Activated CD4-positive, alpha-beta T cell treated with anti-CD3 and anti-CD28 coated beads, Interleukin-2, amount 50 U/mL, for 1 hour (primary cell): ENCODE results near the gene MBP.
"Not testable (repeated sequence)": the region's sequence is repeated elsewhere in the genome, so short reads cannot be mapped to it uniquely, and the experiment has no call there.

Experiments used
- DNase-seq: peaks from one replicate; pipeline ENCODE4 v3.0.0-alpha.2; 2020

MBP gene

DNA sequence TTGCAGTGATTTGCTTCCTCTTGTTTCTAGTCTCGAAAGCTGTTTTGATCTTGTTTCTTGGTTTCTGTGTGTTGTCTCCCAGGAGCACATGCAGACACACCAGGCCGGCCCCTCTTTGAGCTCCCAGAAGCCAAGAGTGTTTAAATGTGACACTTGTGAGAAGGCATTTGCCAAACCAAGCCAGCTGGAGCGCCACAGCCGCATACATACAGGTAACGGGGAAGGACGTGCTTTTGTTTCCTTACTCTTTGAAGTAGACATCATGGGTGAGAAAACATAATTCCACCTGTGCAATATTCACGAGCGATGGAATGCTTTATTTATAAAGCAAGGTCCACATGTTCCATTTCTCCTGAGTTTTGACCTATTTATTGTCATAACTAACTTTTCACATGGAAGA is 173.0 kb downstream of the MBP start:
- DNase-seq, result no peak

GRCh38 chr18:76958692-76959341 is 173.8 kb downstream of the MBP start:
- DNase-seq, result no peak

DNA sequence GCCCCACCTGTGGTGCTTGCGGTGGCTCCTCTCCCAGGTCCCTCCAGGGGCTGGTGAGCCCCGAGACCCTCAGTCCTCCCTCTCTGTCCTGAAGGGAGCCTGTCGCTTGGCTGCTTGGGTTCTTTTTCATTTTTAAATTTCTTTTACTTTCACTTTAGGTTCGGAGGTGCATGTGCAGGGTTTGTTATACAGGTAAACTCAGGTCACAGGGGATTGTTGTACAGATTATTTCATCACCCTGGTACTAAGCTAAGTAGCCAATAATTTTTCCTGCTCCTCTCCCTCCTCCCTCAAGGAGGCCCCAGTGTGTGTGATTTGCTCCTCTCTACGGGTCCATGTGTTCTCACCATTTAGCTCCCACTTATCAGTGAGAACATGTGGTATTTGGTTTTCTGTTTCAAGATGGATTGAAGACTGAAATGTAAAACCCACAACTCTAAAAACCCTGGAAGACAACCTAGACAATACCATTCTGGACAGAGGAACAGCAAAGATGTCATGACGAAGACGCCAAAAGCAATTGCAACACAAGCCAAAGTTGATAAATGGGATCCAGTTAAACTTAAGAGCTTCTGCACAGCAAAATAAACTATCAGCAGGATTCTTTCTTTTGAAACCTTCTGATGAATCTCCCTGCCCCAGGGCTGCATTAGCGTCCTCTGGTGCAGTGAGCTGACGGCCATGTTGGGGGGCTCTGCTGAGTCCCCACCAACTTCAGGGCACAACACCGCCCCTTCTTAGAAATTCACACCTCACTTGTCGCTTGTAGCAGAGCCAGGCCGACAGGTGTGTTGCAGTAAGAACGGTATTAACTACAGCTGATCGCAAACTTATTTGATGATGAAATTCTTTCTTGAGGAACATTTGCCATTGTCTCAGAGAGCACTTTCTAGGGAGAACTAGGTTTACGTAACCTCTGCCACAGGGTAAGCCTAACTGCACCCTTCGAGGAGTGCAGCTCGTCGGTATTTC is 174.9 kb downstream of the MBP start:
- no peak for DNase-seq

DNA sequence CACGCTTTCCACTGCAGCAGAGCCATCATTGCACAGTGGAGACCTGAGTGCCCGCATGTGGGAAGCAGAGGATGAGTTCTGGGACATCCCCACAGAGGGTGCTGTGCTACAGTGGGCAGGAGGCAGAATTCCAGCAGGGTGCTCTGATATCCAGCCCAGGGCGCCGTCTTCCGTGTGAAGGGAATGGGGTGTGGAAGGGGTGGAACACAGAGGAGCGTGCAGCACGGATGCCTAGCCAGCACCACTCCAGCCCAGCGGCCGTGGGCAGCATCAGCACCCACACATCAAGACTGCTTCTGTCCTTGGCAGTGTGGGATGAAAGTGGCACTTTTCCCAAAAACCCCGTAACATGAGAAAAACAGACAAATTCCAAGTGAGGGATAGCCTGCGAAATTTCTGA is 175.9 kb downstream of the MBP start:
- no peak for DNase-seq

DNA sequence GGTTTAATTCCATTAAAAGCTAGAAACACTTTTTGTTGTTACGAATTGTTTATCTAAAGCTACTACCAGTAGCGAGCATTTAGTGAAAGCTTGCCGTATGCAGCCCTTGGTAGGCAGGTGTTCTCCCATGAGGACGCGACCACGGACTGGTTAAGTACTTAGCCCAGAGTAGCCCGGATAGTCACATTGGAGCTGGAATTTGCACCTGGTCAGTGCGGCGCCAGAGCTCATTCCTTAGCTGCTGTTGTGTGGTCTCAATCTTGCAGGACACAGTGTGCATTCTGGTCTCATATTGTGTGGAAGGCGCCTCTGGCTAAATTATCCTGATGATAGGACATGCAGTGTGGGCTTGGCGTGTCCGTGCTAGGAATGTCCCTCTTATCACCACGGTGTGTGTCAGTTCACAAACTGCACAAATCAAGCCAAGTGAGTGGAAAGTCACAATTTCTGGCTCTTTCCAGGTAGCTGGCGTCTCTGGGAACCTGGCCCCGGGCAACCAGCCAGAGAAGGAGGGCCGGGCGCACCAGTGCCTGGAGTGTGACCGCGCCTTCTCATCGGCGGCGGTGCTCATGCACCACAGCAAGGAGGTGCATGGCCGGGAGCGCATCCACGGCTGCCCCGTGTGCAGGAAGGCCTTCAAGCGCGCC is 176.9 kb downstream of the MBP start:
- DNase-seq, result no peak

GRCh38 chr18:76953583-76954233 is 178.9 kb downstream of the MBP start:
- DNase-seq, result no peak

- DNase-seq, result no peak
Observed at GRCh38 chr18:76953156-76953555, 179.4 kb downstream of the MBP start.

GRCh38 chr18:76952747-76953146 is 179.8 kb downstream of the MBP start:
- DNase-seq, result no peak

DNA sequence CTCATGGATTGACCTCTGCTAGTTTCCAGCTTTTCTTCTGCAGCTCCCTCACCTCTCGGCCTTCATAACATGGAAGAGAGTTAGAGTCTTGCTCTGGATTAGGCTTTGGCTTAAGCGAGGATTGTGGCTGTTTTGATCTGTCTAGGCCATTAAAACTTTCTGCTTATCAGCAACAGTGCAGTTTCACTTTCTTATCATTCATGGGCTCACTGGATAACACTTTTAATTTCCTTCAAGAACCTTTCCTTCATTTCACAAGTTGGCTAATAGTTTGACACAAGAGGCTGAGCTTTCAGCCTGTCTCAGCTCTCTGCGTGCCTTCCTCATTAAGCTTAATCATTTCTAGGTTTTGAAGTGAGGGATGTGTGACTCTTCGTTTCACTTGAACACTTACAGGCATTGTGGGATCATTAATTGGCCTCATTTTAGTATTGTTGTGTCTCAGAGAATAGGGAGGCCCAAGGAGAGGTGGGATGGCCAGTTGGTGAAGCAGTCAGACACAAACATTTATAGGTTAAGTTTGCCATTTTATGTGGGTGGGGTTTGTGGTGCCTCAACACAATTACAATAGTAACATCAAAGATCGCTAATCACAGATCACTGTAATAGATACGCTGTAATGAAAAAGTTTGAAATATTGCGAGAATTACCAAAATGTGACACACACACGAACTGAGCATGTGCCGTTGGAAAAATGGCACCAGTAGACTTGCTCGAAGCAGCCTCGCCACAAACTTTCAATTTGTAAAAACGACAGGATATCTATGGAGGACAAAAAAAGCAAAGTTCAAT is 180.9 kb downstream of the MBP start:
- no peak for DNase-seq

- no peak for DNase-seq
Observed at GRCh38 chr18:76948345-76948744, 184.2 kb downstream of the MBP start.

DNA sequence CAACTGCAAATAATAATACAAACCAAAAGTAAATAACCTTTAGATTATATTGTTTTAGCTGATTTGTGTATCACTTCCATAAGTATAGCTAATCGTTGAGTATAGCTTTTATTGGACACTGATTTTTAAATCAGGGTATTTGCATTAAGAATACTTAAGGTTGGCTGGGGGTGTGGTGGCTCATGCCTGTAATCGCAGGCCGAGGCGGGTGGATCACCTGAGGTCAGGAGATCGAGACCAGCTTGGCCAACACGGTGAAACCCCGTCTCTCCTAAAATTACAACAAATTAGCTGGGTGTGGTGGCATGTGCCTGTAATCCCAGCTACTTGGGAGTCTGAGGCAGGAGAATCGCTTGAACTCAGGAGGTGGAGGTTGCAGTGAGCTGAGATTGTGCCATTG is 188.2 kb downstream of the MBP start:
- DNase-seq, result not testable (repeated sequence)

GRCh38 chr18:76943542-76944339 is 188.8 kb downstream of the MBP start:
- no peak for DNase-seq

DNA sequence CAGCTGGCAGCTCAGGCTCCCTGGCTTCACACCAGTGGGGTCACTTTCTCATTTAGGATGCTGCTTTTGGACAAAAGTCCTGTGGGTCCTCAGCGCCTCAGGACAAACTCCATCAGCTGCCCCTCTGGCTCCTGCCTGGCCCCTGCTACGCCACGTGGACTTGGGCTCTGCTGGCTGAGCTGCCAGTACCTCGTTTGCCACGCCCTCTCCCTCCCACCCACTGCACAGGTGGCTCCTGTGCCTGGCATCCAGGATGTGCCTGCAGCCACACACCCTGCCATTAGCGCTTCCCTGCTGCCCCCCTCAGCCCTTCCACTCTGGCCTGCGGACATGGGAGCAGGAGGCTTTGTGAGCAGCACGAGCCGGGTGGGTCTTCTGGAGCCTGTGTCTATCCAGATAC is 191.3 kb downstream of the MBP start:
- DNase-seq, result no peak

DNA sequence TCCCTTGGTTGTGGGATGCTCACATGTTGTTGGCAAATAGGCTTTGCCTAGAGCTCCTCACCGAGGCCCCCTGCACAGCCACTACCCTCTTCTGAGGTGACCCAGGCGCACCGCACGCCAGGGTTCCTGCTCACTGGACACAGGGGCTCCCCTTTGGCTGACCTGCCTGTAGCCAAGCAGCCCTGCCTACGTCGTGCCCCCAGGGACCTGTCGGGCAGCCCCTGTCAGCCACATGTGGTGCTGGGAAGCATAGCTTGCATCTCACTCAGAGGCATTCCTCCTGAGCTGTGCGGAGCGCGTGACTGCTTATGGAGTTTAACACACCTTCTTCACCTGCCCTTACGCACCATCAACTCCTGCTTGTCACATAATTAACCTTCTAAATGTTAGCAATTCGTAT is 194.0 kb downstream of the MBP start:
- DNase-seq, result no peak

DNA sequence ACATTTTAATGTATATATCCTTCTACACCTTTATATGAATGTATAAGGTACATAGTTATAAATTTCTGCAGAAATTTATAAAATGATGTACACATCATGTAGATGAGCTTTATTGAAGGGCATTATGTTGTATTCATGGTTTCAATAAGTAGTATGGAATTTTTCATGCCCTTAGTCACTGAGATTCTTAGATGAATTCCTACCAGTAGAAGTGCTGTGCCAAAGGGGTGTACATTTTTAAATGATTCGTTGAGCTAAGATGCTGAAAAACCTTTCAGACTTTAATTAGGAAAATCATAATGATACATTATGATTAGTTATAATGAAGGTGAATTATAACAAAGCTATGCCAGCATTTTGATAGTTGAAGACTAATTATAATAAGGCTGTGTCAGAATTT is 195.0 kb downstream of the MBP start:
- no peak for DNase-seq

DNA sequence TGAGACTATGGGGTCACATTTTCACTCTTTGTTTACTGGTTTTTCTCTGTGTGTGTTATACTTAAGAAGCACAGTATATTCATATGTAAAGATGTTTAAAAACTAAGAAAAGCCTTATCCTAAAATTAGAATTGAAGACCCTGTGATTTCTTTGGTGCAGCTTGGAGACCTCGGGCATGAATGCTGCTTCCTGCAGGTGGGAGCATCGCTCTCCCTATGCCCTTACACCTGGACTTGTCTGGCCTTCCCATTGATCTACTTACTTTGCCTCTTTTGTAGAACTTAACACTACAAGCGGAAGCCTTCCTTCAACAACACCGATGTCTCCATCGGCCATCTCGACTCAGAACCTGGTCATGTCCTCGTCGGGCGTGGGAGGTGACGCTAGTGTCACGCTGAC is 195.7 kb downstream of the MBP start:
- no peak for DNase-seq

GRCh38 chr18:76935722-76936337 is 196.8 kb downstream of the MBP start:
- DNase-seq, result no peak

- DNase-seq, result no peak
Observed at GRCh38 chr18:76932026-76932819, 200.4 kb downstream of the MBP start.

GRCh38 chr18:76931171-76931570 is 201.4 kb downstream of the MBP start:
- no peak for DNase-seq
